ENCODE results near the gene DAB2IP.

- TF ChIP-seq CTCF (IDR thresholded peaks at IDR 0.05) (peak; percentile 28), ZFX (IDR thresholded peaks at IDR 0.05; ENCODE audit: borderline replicate concordance) (no peak)
These were observed 69.6 kb downstream of the DAB2IP start for GRCh38 chr9:121721058-121721350.
